GM12874 (cell line): ENCODE results near the gene EMILIN3.

ENCODE experiments used
- CTCF ChIP-seq: IDR thresholded peaks from 2 replicates; pipeline ENCODE4 v1.5.1; 2011; ENCODE audit warnings: low read depth, mild to moderate bottlenecking, control low read depth, low read length, moderate library complexity; ENCODE audit not compliant: insufficient read depth

The EMILIN3 gene

GRCh38 chr20:41356951-41357350 lies 9.7 kb downstream of the EMILIN3 start:
- TF ChIP-seq CTCF, result no peak

- no peak for TF ChIP-seq CTCF
Observed at GRCh38 chr20:41355598-41356203, 10.9 kb downstream of the EMILIN3 start.

- TF ChIP-seq CTCF, result no peak
Observed at GRCh38 chr20:41355192-41355591, 11.4 kb downstream of the EMILIN3 start.

GRCh38 chr20:41353530-41353929 lies 13.1 kb downstream of the EMILIN3 start:
- TF ChIP-seq CTCF, result no peak

- 0 out of 2 replicates have a peak, but pooled peaks have one; percentile 3 for TF ChIP-seq CTCF
Observed at GRCh38 chr20:41352666-41353065, 14.0 kb downstream of the EMILIN3 start.

GRCh38 chr20:41352106-41352505 lies 14.5 kb downstream of the EMILIN3 start:
- no peak for TF ChIP-seq CTCF

- TF ChIP-seq CTCF, result no peak
Observed at GRCh38 chr20:41350408-41350962, 16.1 kb downstream of the EMILIN3 start.
